ENCODE data around the gene GIGYF2. TPM values are rescaled to one million over a fixed set of nuclear protein-coding genes. Genes with fewer than 3 reads are reported as not detected.

GIGYF2 gene
- total and polyA plus RNA-seq, 2 of the 13 experiments (the other 11 are each of a cell fraction or from before 2014, with no cell fraction given) = 44.9 to 73.5 TPM

DNA sequence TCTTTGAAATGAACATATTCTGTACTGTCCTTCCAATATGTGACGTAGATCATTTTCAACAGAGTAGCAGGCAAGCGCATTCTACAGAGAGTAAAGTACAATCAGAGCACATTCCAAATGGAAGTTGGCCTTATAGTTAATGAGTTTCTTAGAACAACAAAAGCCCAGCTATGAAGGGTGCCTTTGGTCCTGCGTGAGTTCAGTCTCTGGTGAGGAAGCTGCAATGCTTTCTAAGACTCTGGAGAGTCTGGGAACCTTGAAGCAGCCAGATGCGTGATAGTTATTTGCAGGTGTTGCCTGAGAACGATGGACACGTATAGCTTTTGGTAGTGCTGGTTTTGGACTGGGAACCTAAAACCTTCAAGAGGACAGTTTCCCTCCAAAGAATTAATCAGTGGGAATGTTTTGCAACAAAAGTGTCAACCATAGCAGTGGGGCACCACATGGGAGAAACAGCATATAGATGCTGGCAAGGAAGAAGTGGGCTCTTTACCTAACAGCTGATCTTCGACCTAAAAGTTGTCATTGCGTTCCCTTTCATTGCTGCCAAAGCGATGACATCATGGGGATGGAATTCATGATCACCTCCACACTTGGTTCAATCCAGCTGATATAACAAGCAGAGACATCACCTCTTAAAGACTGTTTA is 163.6 kb downstream of the GIGYF2 start (continued):
- TF ChIP-seq HNRNPK (IDR thresholded peaks at IDR 0.05; ENCODE audit: low read depth, low read length, poor library complexity, severe bottlenecking) = no peak
- TF ChIP-seq, protein P1, sequence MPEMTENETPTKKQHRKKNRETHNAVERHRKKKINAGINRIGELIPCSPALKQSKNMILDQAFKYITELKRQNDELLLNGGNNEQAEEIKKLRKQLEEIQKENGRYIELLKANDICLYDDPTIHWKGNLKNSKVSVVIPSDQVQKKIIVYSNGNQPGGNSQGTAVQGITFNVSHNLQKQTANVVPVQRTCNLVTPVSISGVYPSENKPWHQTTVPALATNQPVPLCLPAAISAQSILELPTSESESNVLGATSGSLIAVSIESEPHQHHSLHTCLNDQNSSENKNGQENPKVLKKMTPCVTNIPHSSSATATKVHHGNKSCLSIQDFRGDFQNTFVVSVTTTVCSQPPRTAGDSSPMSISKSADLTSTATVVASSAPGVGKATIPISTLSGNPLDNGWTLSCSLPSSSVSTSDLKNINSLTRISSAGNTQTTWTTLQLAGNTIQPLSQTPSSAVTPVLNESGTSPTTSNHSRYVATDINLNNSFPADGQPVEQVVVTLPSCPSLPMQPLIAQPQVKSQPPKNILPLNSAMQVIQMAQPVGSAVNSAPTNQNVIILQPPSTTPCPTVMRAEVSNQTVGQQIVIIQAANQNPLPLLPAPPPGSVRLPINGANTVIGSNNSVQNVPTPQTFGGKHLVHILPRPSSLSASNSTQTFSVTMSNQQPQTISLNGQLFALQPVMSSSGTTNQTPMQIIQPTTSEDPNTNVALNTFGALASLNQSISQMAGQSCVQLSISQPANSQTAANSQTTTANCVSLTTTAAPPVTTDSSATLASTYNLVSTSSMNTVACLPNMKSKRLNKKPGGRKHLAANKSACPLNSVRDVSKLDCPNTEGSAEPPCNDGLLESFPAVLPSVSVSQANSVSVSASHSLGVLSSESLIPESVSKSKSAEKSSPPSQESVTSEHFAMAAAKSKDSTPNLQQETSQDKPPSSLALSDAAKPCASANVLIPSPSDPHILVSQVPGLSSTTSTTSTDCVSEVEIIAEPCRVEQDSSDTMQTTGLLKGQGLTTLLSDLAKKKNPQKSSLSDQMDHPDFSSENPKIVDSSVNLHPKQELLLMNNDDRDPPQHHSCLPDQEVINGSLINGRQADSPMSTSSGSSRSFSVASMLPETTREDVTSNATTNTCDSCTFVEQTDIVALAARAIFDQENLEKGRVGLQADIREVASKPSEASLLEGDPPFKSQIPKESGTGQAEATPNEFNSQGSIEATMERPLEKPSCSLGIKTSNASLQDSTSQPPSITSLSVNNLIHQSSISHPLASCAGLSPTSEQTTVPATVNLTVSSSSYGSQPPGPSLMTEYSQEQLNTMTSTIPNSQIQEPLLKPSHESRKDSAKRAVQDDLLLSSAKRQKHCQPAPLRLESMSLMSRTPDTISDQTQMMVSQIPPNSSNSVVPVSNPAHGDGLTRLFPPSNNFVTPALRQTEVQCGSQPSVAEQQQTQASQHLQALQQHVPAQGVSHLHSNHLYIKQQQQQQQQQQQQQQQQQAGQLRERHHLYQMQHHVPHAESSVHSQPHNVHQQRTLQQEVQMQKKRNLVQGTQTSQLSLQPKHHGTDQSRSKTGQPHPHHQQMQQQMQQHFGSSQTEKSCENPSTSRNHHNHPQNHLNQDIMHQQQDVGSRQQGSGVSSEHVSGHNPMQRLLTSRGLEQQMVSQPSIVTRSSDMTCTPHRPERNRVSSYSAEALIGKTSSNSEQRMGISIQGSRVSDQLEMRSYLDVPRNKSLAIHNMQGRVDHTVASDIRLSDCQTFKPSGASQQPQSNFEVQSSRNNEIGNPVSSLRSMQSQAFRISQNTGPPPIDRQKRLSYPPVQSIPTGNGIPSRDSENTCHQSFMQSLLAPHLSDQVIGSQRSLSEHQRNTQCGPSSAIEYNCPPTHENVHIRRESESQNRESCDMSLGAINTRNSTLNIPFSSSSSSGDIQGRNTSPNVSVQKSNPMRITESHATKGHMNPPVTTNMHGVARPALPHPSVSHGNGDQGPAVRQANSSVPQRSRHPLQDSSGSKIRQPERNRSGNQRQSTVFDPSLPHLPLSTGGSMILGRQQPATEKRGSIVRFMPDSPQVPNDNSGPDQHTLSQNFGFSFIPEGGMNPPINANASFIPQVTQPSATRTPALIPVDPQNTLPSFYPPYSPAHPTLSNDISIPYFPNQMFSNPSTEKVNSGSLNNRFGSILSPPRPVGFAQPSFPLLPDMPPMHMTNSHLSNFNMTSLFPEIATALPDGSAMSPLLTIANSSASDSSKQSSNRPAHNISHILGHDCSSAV (CRISPR knock-in tag; IDR thresholded peaks at IDR 0.05; ENCODE audit: borderline replicate concordance) = no peak
- TF ChIP-seq, protein P2, sequence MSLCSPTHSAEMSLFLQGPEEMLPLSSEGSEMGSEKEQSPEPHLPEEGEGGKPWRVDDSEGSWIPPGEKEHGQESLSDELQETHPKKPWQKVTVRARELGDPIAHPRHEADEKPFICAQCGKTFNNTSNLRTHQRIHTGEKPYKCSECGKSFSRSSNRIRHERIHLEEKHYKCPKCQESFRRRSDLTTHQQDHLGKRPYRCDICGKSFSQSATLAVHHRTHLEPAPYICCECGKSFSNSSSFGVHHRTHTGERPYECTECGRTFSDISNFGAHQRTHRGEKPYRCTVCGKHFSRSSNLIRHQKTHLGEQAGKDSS (CRISPR knock-in tag; IDR thresholded peaks at IDR 0.05; ENCODE audit: borderline replicate concordance, low read depth) = no peak; the same call in 1 of the 2 replicates
- no peak for TF ChIP-seq XBP1 (CRISPR knock-in tag; IDR thresholded peaks at IDR 0.05)
- TF ChIP-seq ETV6 (CRISPR knock-in tag; conservative IDR thresholded peaks at IDR 0.05) = no peak
- no peak for TF ChIP-seq ZNF816 (CRISPR knock-in tag; IDR thresholded peaks at IDR 0.05; ENCODE audit: borderline replicate concordance)
- no peak for TF ChIP-seq ZBTB8A (CRISPR knock-in tag; IDR thresholded peaks at IDR 0.05; ENCODE audit: borderline replicate concordance, low read depth)
- no peak for TF ChIP-seq EEA1 (CRISPR knock-in tag; IDR thresholded peaks at IDR 0.05; ENCODE audit: borderline replicate concordance)
- no peak for TF ChIP-seq ZNF577 (CRISPR knock-in tag; IDR thresholded peaks at IDR 0.05; ENCODE audit: borderline replicate concordance, low read depth)
- no peak for TF ChIP-seq RFX1 (IDR thresholded peaks at IDR 0.05)
- no peak for TF ChIP-seq ZNF709 (CRISPR knock-in tag; IDR thresholded peaks at IDR 0.05)
- 0 out of 4 replicates have a peak, but pooled peaks of 1 of the 2 experiments have one; percentile 55 for TF ChIP-seq ATF4 (CRISPR knock-in tag; IDR thresholded peaks at IDR 0.05)
- no peak for TF ChIP-seq KLF15 (CRISPR knock-in tag; IDR thresholded peaks at IDR 0.05; ENCODE audit: borderline replicate concordance)
- TF ChIP-seq, protein P3, sequence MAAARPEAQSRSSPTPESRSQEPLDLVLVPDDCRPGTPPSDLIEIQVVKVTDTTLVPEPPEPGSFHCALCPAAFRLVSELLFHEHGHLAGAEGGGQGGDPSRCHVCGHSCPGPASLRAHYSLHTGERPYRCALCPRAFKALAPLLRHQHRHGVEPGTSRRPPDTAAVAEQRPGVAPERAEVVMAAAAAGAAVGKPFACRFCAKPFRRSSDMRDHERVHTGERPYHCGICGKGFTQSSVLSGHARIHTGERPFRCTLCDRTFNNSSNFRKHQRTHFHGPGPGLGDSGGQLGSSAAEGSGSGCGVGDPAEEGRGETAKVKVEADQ (CRISPR knock-in tag; IDR thresholded peaks at IDR 0.05; ENCODE audit: borderline replicate concordance) = peak; percentile 61; the same call in 1 of the 2 replicates
- peak; percentile 67; the same call in 1 of the 2 replicates for TF ChIP-seq TARDBP (CRISPR knock-in tag; IDR thresholded peaks at IDR 0.05)
- TF ChIP-seq SALL2 (CRISPR knock-in tag; IDR thresholded peaks at IDR 0.05) = no peak
- no peak; the same call in 1 of the 2 replicates for TF ChIP-seq ZBTB3 (CRISPR knock-in tag; IDR thresholded peaks at IDR 0.05; ENCODE audit: borderline replicate concordance, low read depth)
- TF ChIP-seq ZNF264 (CRISPR knock-in tag; IDR thresholded peaks at IDR 0.05) = no peak
- TF ChIP-seq ZNF768 (CRISPR knock-in tag; IDR thresholded peaks at IDR 0.05) = no peak
